CD14-positive monocyte (primary cell): ENCODE measurements around the gene LAT. TPM values are rescaled to one million over a fixed set of nuclear protein-coding genes. Genes with fewer than 3 reads are reported as not detected.
A peak's percentile ranks its signal among the peaks of the same experiment; 100 is the strongest.

Experiments used
- DNase-seq, 3 donors: peaks; one replicate each; pipeline ENCODE4 v3.0.0-alpha.2; 2011 to 2022
- H2AFZ ChIP-seq: 2 replicates; pipeline ENCODE4 v1.6.0; 2012; ENCODE audit warnings: mild to moderate bottlenecking, low read depth, low read length, inconsistent platforms; ENCODE audit not compliant: insufficient read depth, poor library complexity, severe bottlenecking
- H3K27ac ChIP-seq, 2 donors: 1 replicate in 1 of 2; 2 replicates in 1 of 2; pipeline ENCODE4 v1.5.1; 2012 to 2013; ENCODE audit warnings: low read length in 2 of 2, control low read depth in 1 of 2, inconsistent platforms in 1 of 2, low read depth in 1 of 2, mild to moderate bottlenecking in 1 of 2
- H3K27me3 ChIP-seq, 2 donors: one replicate each; pipeline versions ENCODE4 v1.6.0 to v1.6.1; 2011 to 2013; ENCODE audit warnings: low read length in 2 of 2; ENCODE audit not compliant: control insufficient read depth in 2 of 2, insufficient read depth in 2 of 2
- H3K36me3 ChIP-seq, 2 donors: replicated peaks in 1 of 2; 1 replicate in 1 of 2; 2 replicates in 1 of 2; pipeline versions ENCODE4 v1.5.1 to v1.6.1; 2012 to 2013; ENCODE audit warnings: low read length in 2 of 2, control low read depth in 1 of 2, inconsistent platforms in 1 of 2, mild to moderate bottlenecking in 1 of 2; ENCODE audit not compliant: insufficient read depth in 2 of 2, control insufficient read depth in 1 of 2
- H3K4me1 ChIP-seq, 2 donors: 1 replicate in 1 of 2; 2 replicates in 1 of 2; pipeline versions ENCODE4 v1.5.1 to v1.6.1; 2012 to 2013; ENCODE audit warnings: low read length in 2 of 2, control low read depth in 1 of 2, inconsistent platforms in 1 of 2, mild to moderate bottlenecking in 1 of 2, moderate library complexity in 1 of 2; ENCODE audit not compliant: insufficient read depth in 2 of 2, control insufficient read depth in 1 of 2
- H3K4me2 ChIP-seq: replicated peaks from 2 replicates; pipeline ENCODE3; 2012; ENCODE audit warnings: low read length, moderate library complexity, mild to moderate bottlenecking; ENCODE audit not compliant: poor library complexity, severe bottlenecking; ENCODE audit errors: extremely low read depth
- H3K4me3 ChIP-seq, 3 experiments: fragments of 200-600 bp in 1 of 3; sonication (generic) in 1 of 3; replicated peaks in 1 of 3; 1 replicate in 2 of 3; 2 replicates in 1 of 3; pipeline ENCODE4 v1.5.1; 2011 to 2013; ENCODE audit warnings: low read length in 3 of 3, mild to moderate bottlenecking in 3 of 3, control low read depth in 2 of 3, low read depth in 2 of 3, inconsistent platforms in 1 of 3, moderate library complexity in 1 of 3
- H3K79me2 ChIP-seq: 2 replicates; pipeline ENCODE4 v1.6.0; 2012; ENCODE audit warnings: mild to moderate bottlenecking, control low read depth, inconsistent platforms, low read length, moderate library complexity; ENCODE audit not compliant: insufficient read depth
- H3K9ac ChIP-seq: 2 replicates; pipeline ENCODE4 v1.6.0; 2017; ENCODE audit warnings: low read length, mild to moderate bottlenecking; ENCODE audit not compliant: insufficient read depth, poor library complexity, severe bottlenecking
- H3K9me3 ChIP-seq, 2 donors: replicated peaks in 1 of 2; 1 replicate in 1 of 2; 2 replicates in 1 of 2; pipeline versions ENCODE4 v1.5.1 to v1.6.1; 2012 to 2013; ENCODE audit warnings: low read length in 2 of 2, control low read depth in 1 of 2; ENCODE audit not compliant: control insufficient read depth in 1 of 2, insufficient read depth in 1 of 2
- H4K20me1 ChIP-seq: 2 replicates; pipeline ENCODE4 v1.6.0; 2012; ENCODE audit warnings: mild to moderate bottlenecking, low read length, control low read depth, moderate library complexity; ENCODE audit not compliant: insufficient read depth
- H3K27ac Mint-ChIP-seq, 7 donors: one replicate each; pipeline ENCODE4 v1.8.0; 2020; ENCODE audit warnings: mild to moderate bottlenecking in 7 of 7, mixed read lengths in 7 of 7, moderate library complexity in 6 of 7, inconsistent platforms in 2 of 7
- H3K27me3 Mint-ChIP-seq, 3 donors: one replicate each; pipeline ENCODE4 v1.8.0; 2021 to 2022; ENCODE audit warnings: low read depth in 3 of 3, mild to moderate bottlenecking in 3 of 3, mixed read lengths in 3 of 3, moderate library complexity in 3 of 3, inconsistent platforms in 1 of 3
- H3K36me3 Mint-ChIP-seq, 2 donors: one replicate each; pipeline ENCODE4 v1.8.0; 2020; ENCODE audit warnings: mixed read lengths in 2 of 2, inconsistent platforms in 1 of 2, mild to moderate bottlenecking in 1 of 2
- H3K4me1 Mint-ChIP-seq: one replicate; pipeline ENCODE4 v1.8.0; 2020; ENCODE audit warnings: mild to moderate bottlenecking, mixed read lengths
- H3K4me3 Mint-ChIP-seq, 2 donors: one replicate each; pipeline ENCODE4 v1.8.0; 2020; ENCODE audit warnings: mild to moderate bottlenecking in 2 of 2, mixed read lengths in 2 of 2, moderate library complexity in 1 of 2
- H3K9me3 Mint-ChIP-seq, 7 donors: one replicate each; pipeline ENCODE4 v1.8.0; 2020 to 2022; ENCODE audit warnings: mixed read lengths in 7 of 7, mild to moderate bottlenecking in 6 of 7, moderate library complexity in 6 of 7, inconsistent platforms in 2 of 7
- CTCF ChIP-seq: fragments of 200-600 bp; IDR thresholded peaks from one replicate; pipeline ENCODE4 v1.8.0; 2022; ENCODE audit warnings: antibody characterized with exemption, mild to moderate bottlenecking
- WGBS: methylation state at CpG from one replicate; pipeline ENCODE4 v1.1.5; 2013; ENCODE audit warnings: missing lambda C conversion rate; ENCODE audit not compliant: insufficient coverage; 5-methylcytosine and 5-hydroxymethylcytosine counted together
- intact Hi-C, 2 donors: fragments of 100-400 bp; cut with micrococcal nuclease; formaldehyde crosslinking; loops; one replicate each; pipeline versions ENCODE4 v1.15.0 to v1.15.1; 2023
- polyA plus RNA-seq, 3 donors: library from polyadenylated mRNA; depleted of rRNA in 1 of 3; unstranded in 2 of 3; stranded (reverse) in 1 of 3; fragments of 300-500 nt in 2 of 3; fragments of >200 nt in 1 of 3; fragmentation: Illumina TruSeq in 2 of 3; gene quantifications; 1 replicate in 2 of 3; 2 replicates in 1 of 3; pipeline ENCODE4 v1.2.3, GENCODE V29; 2012 to 2021

The LAT gene
- polyA plus RNA-seq, 3 donors = 1.5 to 25.2 (median 1.9) TPM

GRCh38 chr16:28986492-28986891 is 1.6 kb downstream of the LAT start:
- no peak for DNase-seq
- Mint-ChIP-seq H3K9me3 (peaks cover 14 to 26% (median 21%) of the 10 kb centered on the region in 7 donors), H3K27ac (no peak overlapping the region), H3K27me3 (peaks cover 8 to 23% (median 21%) of the 10 kb centered on the region in 3 donors), H3K4me1 (peaks cover 21% of the 10 kb centered on the region), H3K4me3 (peak overlapping the region in 1 of 2 donors; percentile 31), H3K36me3 (peaks cover 78 to 90% of the 10 kb centered on the region in 2 donors)
- no peak overlapping the region for H3K4me3 ChIP-seq
- H3K27me3 ChIP-seq = peaks cover 0 to 4% of the 10 kb centered on the region in 2 donors
- H2AFZ ChIP-seq = no peak overlapping the region
- intact Hi-C loops = no loop called here
- H3K9ac ChIP-seq = no peak overlapping the region
- no peak for TF ChIP-seq CTCF
- peaks cover 20 to 21% of the 10 kb centered on the region in 2 donors for H3K4me1 ChIP-seq
- H3K36me3 ChIP-seq = peaks cover 65 to 81% of the 10 kb centered on the region in 2 donors
- no peak overlapping the region for H3K27ac ChIP-seq
- H3K9me3 ChIP-seq = peaks cover 0 to 15% of the 10 kb centered on the region in 2 donors
- 100% methylated on average over 11 of the region's 13 CpGs for WGBS
- H4K20me1 ChIP-seq = peaks cover 24% of the 10 kb centered on the region
- H3K4me2 ChIP-seq = no peak overlapping the region
- no peaks in the 10 kb centered on the region for H3K79me2 ChIP-seq

GRCh38 chr16:28987170-28987853 is 2.5 kb downstream of the LAT start:
- no peak for TF ChIP-seq CTCF
- H3K4me2 ChIP-seq = no peak overlapping the region

More at GRCh38 chr16:28987170-28987853, 2.5 kb downstream of the LAT start:
- Histone ChIP-seq H3K4me3 (no peak overlapping the region), H3K79me2 (no peaks in the 10 kb centered on the region), H3K4me1 (peaks cover 20 to 21% of the 10 kb centered on the region in 2 donors), H3K9ac (no peak overlapping the region), H3K9me3 (peaks cover 0 to 12% of the 10 kb centered on the region in 2 donors), H4K20me1 (peaks cover 17% of the 10 kb centered on the region), H3K27me3 (peaks cover 0 to 4% of the 10 kb centered on the region in 2 donors), H3K27ac (no peak overlapping the region), H3K36me3 (peaks cover 57 to 73% of the 10 kb centered on the region in 2 donors), H2AFZ (no peak overlapping the region)
- Mint-ChIP-seq H3K36me3 (peaks cover 70 to 82% of the 10 kb centered on the region in 2 donors), H3K27ac (no peak overlapping the region), H3K4me3 (no peak overlapping the region), H3K27me3 (peaks cover 5 to 21% (median 20%) of the 10 kb centered on the region in 3 donors), H3K9me3 (peaks cover 9 to 20% (median 17%) of the 10 kb centered on the region in 7 donors), H3K4me1 (peaks cover 21% of the 10 kb centered on the region)
- intact Hi-C loops = no loop called here
- DNase-seq = no peak
- 100% methylated on average over 3 of the region's 4 CpGs for WGBS
